GM12874 (cell line): ENCODE results near the gene GRIA4.

Experiments used
- CTCF ChIP-seq: IDR thresholded peaks from 2 replicates; pipeline ENCODE4 v1.5.1; 2011; ENCODE audit warnings: low read depth, mild to moderate bottlenecking, control low read depth, low read length, moderate library complexity; ENCODE audit not compliant: insufficient read depth

GRIA4 gene

GRCh38 chr11:105923252-105923651 lies 313.4 kb downstream of the GRIA4 start:
- TF ChIP-seq CTCF = no peak

- TF ChIP-seq CTCF = no peak
These were observed 313.9 kb downstream of the GRIA4 start for GRCh38 chr11:105923807-105924206.

- no peak for TF ChIP-seq CTCF
These were observed 319.4 kb downstream of the GRIA4 start for GRCh38 chr11:105929084-105929955.

- no peak for TF ChIP-seq CTCF
These were observed 323.8 kb downstream of the GRIA4 start for GRCh38 chr11:105933695-105934094.

GRCh38 chr11:105935791-105936190 lies 325.9 kb downstream of the GRIA4 start:
- TF ChIP-seq CTCF = no peak

- TF ChIP-seq CTCF = no peak
These were observed 327.5 kb downstream of the GRIA4 start for GRCh38 chr11:105937331-105937730.

GRCh38 chr11:105937738-105938137 lies 327.9 kb downstream of the GRIA4 start:
- TF ChIP-seq CTCF = no peak
